ENCODE measurements around the gene SEC24D.

SEC24D gene

DNA sequence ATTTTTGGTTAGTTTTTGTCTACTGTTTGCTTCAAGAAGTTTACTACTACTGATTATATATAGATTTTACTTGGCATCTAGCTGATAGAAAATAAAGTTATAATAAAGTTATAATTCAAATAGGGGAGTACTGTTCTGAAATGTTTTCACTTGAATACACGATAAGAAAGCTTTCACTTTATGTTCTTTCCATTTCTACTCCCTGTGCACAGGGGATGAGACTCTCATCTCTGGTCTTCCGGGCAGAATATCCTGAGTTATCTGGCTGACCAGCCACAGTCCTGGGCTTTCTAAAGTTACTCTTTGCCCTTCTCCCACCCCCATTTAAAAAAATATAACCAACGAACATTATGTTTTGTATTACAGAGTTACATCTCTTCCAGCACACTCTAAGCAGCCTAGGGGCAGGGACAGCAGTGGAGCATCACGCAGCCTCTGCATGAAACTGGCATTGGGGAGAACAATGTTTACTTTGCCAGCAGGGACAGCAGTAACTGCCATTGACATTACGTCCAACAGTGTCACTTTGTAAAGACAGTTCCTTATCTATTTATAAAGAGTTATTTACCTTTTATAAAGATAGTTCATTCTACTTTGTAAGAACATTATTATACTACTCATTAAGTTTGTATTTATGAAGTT lies 86.5 kb downstream of the SEC24D start:
- H3K27ac ChIP-seq, result peak overlapping the region; percentile 29

DNA sequence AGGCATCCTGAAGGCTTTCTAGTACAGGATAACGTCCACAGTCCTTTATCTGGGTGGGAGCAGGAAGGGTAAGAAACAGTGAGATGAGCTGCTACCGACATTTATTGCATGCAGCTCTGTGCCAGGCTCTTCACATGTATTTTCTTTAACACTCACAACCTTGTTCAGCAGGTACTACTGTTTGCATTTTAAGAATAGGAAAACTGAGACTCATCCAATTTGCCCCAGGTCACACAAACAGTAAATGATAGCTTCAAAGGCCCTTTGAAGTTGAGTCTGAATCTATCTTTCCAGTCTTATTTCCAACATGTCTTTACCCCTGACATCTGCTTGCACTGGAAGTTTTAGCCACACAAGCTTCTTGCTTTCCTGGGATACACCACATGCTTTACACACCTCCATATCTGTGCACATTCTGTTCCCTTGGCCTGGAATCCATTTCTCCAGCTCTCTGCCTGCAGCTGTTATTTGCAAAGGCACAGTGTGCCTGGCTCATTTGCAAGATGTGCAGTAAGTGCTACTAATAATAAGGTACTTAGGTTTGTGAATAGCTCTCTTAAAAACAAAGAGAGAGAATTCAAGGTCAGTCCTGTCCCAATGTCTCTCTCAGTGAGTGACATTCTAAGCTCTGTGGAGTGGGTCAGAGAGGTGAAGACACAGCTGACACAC lies 89.5 kb downstream of the SEC24D start:
- peak overlapping the region; percentile 74 for H3K27ac ChIP-seq
- TF ChIP-seq ZFX (IDR thresholded peaks at IDR 0.05; ENCODE audit: borderline replicate concordance) (no peak), CTCF (IDR thresholded peaks at IDR 0.05) (no peak)

More for the DNA sequence above, 86.5 kb downstream of the SEC24D start:
- no peak for TF ChIP-seq CTCF (IDR thresholded peaks at IDR 0.05)

DNA sequence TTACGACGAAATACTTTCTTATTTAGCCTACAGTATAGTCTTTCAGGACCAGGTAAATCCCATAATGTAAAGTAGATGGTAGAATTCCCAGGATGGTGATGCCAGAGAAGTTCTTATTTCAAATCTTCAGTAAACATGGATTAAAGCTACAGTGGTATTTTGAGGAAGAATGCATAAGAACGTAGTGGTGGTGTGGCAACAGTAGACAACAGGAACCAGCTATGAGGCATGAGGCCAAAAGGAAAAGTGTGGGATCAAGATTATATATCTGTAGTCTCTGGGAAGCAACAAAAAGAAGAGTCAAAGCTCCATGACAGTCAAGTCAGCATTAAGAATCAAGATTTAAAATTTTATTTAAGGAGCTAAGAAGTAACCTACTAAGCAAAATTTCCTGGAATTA lies 90.6 kb downstream of the SEC24D start:
- H3K27ac ChIP-seq, result peak overlapping the region; percentile 74
- TF ChIP-seq CTCF (IDR thresholded peaks at IDR 0.05) (no peak), ZFX (IDR thresholded peaks at IDR 0.05; ENCODE audit: borderline replicate concordance) (no peak)

GRCh38 chr4:118743867-118744266 lies 92.1 kb downstream of the SEC24D start:
- TF ChIP-seq CTCF (IDR thresholded peaks at IDR 0.05), result no peak
- no peak for TF ChIP-seq ZFX (IDR thresholded peaks at IDR 0.05; ENCODE audit: borderline replicate concordance)
- no peak overlapping the region for H3K27ac ChIP-seq

GRCh38 chr4:118742050-118742449 lies 93.9 kb downstream of the SEC24D start:
- TF ChIP-seq ZFX (IDR thresholded peaks at IDR 0.05; ENCODE audit: borderline replicate concordance), result no peak
- no peak for TF ChIP-seq CTCF (IDR thresholded peaks at IDR 0.05)
- H3K27ac ChIP-seq, result no peak overlapping the region

DNA sequence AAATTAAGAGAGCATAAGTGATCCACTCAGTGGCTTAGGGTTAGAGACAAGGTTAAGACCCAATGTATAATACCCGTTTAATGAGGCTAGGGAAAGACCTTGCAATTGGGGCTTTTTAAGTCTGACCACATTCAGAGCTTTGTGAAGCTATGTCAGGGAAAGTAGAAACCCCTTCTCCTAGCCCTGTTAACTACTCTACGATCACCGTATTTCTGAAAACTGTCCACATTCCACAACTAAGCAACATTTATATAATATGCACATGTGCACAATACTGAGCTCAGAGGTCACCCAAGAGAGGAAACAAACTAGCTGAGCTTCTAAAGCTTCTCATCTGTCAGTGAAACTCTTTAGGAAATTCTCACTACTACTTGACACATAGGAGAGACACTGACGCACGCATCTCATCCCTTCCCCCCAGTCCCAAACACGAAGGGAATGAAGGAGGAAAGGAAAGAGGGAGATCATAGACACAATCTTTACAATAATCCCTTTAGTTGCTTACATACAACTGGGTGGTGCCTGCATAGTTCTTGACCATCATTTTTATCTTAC lies 94.5 kb downstream of the SEC24D start:
- TF ChIP-seq CTCF (IDR thresholded peaks at IDR 0.05) (no peak), ZFX (IDR thresholded peaks at IDR 0.05; ENCODE audit: borderline replicate concordance) (no peak)
- H3K27ac ChIP-seq, result no peak overlapping the region

DNA sequence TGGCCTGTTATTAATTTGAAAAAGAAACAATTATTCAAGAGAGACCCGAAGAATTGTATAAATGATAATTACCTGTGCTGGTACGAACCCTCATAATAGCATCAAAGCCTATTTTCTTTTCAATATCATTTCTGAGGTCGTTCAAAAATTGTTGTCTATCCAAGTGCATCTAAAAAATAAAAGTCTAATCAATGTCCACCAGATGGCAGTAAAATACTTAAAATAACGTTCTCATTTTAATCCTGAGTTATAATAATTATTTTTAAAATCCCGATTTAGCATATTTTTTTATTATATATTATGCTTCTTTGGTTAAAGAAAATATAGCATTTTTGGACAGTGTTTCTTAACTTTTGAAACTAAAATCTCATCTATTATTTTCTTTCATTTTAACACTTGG lies 95.1 kb downstream of the SEC24D start:
- TF ChIP-seq ZFX (IDR thresholded peaks at IDR 0.05; ENCODE audit: borderline replicate concordance), result no peak
- peak; percentile 60 for TF ChIP-seq CTCF (IDR thresholded peaks at IDR 0.05)
- H3K27ac ChIP-seq, result no peak overlapping the region
